LNCaP clone FGC (cell line): ENCODE data around the gene MTA1.

ENCODE experiments used
- DNase-seq: peaks from one replicate; pipeline ENCODE4 v3.0.0-alpha.2; 2011; ENCODE audit warnings: low read depth
- H3K4me3 ChIP-seq: 2 replicates; pipeline ENCODE4 v1.5.1; 2011; ENCODE audit warnings: mild to moderate bottlenecking, low read depth, low read length, control low read depth
- TF ChIP-seq, protein P1 (sequence below): IDR thresholded peaks from 2 replicates; pipeline ENCODE4 v1.5.1; 2012; ENCODE audit warnings: mild to moderate bottlenecking; ENCODE audit not compliant: control insufficient read depth, insufficient read depth; ENCODE audit errors: extremely low read depth

Gene MTA1

GRCh38 chr14:105487986-105488777, 68.6 kb downstream of the MTA1 start:
- DNase-seq, result no peak
- TF ChIP-seq, protein P1, sequence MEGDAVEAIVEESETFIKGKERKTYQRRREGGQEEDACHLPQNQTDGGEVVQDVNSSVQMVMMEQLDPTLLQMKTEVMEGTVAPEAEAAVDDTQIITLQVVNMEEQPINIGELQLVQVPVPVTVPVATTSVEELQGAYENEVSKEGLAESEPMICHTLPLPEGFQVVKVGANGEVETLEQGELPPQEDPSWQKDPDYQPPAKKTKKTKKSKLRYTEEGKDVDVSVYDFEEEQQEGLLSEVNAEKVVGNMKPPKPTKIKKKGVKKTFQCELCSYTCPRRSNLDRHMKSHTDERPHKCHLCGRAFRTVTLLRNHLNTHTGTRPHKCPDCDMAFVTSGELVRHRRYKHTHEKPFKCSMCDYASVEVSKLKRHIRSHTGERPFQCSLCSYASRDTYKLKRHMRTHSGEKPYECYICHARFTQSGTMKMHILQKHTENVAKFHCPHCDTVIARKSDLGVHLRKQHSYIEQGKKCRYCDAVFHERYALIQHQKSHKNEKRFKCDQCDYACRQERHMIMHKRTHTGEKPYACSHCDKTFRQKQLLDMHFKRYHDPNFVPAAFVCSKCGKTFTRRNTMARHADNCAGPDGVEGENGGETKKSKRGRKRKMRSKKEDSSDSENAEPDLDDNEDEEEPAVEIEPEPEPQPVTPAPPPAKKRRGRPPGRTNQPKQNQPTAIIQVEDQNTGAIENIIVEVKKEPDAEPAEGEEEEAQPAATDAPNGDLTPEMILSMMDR, result no peak
- H3K4me3 ChIP-seq, result no peak overlapping the region

DNA sequence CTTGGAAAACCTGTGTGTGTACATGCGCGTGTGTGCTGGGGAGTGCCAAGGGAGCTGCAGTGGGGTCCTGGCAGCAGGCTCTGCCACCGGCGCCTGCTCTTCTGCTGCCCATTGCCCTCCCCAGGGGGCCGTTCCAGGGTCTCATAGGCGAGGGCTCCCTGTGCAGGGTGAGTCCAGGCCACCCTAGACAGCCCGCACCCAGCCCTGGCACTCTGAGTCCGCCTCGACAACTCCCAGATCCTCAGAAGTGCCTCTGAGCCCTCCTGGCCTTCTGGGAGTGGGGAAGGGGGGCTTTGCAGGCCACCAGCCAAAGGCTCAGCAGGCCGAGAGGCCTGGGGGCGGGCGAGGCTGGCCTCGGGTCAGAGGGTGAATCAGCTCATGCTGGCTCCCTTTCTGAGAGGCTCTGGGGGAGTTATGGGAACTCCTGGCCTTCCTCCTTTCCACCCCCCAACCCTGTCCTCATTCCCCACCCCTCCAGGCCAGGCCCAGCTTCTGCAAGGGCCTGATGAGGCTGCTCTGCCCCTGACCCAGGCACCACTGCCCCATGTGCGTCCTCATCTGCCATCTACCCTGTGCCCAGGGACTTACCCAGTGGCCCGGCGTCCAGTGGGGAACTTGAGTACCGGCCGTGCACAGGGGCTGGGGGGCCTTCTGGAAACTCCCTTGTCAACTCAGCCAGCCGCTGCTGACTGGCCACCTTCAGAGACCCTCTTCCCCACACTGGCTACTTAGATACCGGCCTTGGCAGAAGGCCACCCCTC, 69.3 kb downstream of the MTA1 start:
- peak overlapping the region; percentile 73 for H3K4me3 ChIP-seq
- TF ChIP-seq, protein P1, result no peak
- no peak for DNase-seq

GRCh38 chr14:105489542-105490266, 70.1 kb downstream of the MTA1 start:
- peak; percentile 74 for DNase-seq
- TF ChIP-seq, protein P1, result peak; percentile 76
- peak overlapping the region; percentile 73 for H3K4me3 ChIP-seq

GRCh38 chr14:105490267-105490571, 70.6 kb downstream of the MTA1 start:
- no peak for DNase-seq
- TF ChIP-seq, protein P1, result no peak
- H3K4me3 ChIP-seq, result peak overlapping the region; percentile 73

DNA sequence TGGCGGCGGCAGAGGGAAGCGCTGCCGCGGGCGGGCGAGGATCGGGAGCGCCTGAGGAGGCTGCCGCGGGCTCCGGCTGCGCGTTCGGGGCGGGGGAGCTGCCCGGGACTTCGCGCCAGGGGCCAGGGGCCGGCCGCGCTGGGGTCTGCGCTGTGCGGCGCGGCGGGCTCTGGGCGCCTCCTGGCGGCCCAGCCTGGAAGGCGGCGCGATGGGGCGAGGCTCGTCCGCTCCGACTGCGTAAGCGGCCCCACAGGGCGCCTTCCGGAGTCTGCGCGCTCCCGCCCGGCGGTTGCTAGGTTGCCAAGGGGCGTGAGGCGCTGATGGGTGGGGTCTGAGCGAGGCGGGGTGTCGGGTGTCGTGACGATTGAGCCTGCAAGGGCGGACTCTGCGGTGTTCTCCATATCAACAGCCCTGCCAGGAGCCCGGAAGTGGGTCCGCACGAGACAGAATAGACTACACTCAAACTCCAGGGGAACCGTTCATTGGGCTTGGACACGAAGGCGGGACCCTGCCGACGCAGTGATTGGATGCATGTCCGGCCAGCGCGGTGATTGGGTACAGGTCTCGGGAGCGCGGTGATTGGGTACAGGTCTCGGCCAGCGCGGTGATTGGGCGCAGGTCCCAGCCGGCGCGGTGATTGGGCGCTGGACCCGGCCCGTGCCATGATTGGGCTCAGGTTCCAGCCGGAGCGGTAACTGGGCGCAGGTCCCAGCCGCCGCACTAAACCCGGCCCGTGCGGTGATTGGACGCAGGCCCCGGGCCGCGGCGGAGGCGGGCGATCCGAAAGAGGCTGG, 71.1 kb downstream of the MTA1 start, which contains the start of gene TEDC1:
Gene TEDC1 (plus strand): TSS at position 675 of the 794 bp plus-strand sequence. CDS start 130 bp downstream, outside the sequence.
- H3K4me3 ChIP-seq, result peak within 1 kb of the TSS; percentile 73
- DNase-seq, result peak; percentile 100
- TF ChIP-seq, protein P1, result peak; percentile 79

DNA sequence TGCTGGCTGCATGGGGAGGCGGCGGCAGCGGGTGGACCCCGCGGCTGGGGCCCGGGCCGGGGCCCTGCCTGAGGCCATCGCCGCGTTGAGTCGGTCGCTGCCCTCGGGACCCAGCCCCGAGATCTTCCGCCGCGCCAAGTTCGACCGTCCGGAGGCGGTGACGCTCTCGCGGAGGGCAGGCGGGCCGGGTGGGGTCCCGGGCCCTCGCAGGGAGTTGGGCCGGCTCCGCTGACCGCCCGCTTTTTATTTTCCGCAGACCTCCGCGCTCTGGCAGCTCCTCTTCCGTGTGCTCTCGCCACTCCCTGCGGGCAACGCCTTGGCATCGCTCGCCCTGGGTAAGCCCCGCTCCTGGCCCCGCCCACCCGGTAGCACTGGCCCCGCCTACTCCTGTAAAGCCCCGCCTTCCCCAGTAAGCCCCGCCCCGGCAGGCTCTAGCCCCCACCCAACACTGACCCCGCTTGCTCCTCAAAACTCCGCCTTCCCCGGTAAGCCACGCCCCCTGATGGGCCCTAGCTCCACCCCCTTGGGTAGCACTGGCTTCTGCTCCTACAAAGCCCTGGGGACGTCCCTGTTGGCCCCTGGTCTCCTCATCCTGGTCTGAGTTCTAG, 71.8 kb downstream of the MTA1 start:
- DNase-seq, result peak; percentile 55
- peak overlapping the region; percentile 70 for H3K4me3 ChIP-seq
- TF ChIP-seq, protein P1, result no peak
